ENCODE data around the gene NKX1-1.

Gene NKX1-1

GRCh38 chr4:1371176-1372165 is 34.8 kb downstream of the NKX1-1 start:
- no peak for DNase-seq

GRCh38 chr4:1370321-1371124 is 35.7 kb downstream of the NKX1-1 start:
- peak in 1 of 5 experiments; percentile 3 for DNase-seq

- DNase-seq: no peak
Measured at GRCh38 chr4:1369479-1370079, 36.7 kb downstream of the NKX1-1 start.

GRCh38 chr4:1369091-1369450 is 37.2 kb downstream of the NKX1-1 start:
- peak in 1 of 5 experiments; percentile 5 for DNase-seq

DNA sequence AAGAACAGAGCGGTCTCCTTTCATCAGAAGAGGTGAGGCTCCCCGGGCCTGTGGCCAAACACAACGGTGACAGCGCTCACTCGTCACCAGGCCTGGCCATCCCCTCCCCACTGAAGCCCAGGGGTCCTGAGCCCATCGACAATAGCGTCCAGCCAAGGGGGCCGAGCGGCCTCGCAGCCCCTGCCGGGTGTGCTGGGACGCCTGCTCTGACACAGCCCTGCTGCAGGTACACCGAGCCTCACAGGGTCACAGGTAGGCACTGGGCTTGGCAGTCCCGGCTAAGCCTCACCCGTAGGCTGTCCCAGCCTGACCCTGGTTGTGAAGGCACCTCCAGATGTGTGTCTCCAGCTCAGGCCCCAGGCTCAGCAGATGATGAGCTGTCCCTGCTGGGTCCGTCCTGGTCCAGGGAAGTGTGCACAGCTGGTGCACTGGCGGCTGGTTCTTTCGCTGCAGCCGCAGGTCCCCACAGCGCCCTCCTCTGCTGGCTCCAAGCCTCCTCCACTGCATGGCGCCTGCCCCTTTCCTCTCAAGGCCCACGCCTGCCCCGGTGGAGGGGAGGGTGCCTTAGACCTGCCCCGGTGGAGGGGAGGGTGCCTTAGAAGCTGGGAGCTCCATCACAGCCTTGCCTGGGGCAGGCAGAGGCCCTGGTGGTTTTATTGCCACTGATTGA is 37.7 kb downstream of the NKX1-1 start:
- peak in 1 of 5 experiments; percentile 6 for DNase-seq

GRCh38 chr4:1367936-1368289 is 38.3 kb downstream of the NKX1-1 start:
- peak in 1 of 5 experiments; percentile 5 for DNase-seq

DNA sequence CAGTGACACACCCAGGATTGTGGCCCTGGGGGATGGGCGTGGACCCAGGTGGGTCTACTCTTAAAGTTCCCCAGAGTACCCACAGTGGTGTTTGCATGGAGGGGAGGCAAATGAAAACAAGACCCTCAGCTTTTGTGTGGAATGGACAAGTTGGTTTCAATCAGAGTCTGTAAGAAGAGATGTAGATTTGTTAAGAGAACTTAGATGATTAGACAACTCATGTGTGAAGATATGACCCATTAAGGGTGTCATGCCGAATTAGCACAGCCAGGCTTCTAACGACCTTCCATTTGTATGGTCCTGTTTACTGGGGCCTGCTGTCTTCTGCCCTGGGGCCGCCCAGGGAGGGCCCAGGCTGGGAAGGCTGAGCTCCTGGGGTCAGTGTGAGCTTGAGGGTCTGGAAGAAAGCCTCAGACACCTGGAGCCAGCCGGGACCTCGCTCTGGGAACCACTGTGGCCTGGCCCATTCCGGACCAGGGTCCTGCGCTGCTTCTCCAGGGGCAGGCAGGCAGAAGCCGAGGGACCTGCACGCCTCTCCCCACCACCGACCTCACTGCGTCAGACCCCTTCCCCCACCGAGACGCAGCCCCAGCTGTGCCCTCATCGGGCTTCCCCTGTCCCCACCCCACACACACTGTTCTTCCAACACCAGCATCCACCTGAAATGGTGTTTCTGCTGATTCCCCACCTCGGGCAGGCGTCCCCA is 38.9 kb downstream of the NKX1-1 start:
- DNase-seq: peak in 1 of 5 experiments; percentile 4

- DNase-seq: peak in 1 of 5 experiments; percentile 6
Measured at GRCh38 chr4:1366371-1367229, 39.6 kb downstream of the NKX1-1 start.

DNA sequence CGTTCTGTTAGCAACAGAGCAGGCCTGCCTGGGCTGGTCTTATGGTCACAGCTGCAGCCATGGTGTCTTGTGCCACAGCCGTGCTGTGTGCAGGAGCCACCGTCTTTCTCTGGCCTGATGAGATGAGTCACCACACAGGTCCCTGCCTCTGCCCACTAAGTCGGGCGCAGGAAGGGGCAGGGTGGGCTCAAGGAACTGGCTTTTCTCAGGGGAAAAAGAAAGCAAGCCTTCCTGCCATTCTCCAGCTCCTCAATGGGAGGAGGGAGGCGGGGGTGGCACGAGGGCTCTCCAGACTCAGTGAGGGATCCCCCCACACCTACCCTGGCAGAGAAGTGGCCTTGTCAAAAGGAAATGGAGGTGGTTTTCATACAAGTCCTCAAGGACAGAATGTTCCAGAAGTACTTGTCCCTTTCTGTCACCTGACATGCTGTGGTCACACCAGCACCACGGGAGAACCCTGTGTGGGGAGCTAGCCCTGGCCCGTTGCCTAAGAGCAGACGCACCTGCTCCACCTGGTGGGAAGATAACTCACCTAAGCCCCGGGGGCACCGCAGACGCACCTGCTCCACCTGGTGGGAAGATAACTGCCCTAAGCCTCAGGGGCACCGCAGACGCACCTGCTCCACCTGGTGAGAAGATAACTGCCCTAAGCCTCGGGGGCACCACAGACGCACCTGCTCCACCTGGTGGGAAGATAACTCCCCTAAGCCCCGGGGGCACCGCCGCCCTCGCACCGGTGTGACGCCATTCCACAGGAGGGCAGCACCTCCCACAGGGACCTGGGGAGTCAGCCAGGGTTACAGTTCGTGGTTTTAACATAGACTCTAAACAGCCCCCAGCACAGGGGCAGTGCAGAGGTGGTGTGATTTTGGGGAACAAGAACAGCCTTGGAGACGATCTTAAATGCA is 40.7 kb downstream of the NKX1-1 start:
- DNase-seq: no peak

DNA sequence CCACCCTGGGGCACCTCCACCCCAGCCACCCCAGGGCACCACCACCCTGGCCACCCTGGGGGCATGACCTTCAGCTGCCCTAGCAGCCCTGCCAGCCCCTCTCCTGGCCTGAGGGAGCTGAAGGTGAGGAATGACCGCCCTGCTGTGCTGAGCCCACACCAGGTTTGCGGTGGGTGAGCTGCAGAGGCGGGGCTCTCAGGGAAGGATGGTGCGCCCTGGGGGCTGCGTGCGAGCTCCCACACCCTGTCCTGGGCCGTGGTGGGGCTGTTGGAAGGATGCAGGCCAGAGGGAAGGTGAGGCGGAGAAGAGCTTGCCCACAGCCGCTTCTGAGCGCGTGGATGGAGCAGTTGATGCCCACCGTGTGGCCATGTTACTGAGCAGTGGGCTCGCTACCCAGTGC is 41.5 kb downstream of the NKX1-1 start:
- no peak for DNase-seq

DNA sequence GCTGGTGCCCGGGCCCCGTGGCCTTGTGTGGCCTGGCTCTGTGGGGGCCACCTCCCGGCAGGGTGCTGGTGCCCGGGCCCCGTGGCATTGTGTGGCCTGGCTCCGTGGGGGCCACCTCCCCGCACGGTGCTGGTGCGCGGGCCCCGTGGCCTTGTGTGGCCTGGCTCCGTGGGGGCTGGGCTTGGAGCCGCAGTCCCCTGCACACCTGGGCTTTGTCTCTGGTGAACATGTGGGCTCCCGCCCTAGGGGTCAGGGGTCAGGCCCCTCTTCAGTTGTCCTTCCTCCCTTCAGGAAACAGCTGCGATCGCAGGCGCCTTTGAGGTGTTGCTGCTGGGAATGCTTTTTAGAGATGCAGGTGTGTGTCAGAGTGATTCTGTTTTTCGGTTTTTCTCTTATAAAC is 42.0 kb downstream of the NKX1-1 start:
- DNase-seq: no peak

- DNase-seq: no peak
Measured at GRCh38 chr4:1363513-1363912, 42.7 kb downstream of the NKX1-1 start.

GRCh38 chr4:1362521-1362920 is 43.7 kb downstream of the NKX1-1 start:
- DNase-seq: no peak

- no peak for DNase-seq
Measured at GRCh38 chr4:1362046-1362445, 44.2 kb downstream of the NKX1-1 start.

- no peak for DNase-seq
Measured at GRCh38 chr4:1361431-1361830, 44.8 kb downstream of the NKX1-1 start.

DNA sequence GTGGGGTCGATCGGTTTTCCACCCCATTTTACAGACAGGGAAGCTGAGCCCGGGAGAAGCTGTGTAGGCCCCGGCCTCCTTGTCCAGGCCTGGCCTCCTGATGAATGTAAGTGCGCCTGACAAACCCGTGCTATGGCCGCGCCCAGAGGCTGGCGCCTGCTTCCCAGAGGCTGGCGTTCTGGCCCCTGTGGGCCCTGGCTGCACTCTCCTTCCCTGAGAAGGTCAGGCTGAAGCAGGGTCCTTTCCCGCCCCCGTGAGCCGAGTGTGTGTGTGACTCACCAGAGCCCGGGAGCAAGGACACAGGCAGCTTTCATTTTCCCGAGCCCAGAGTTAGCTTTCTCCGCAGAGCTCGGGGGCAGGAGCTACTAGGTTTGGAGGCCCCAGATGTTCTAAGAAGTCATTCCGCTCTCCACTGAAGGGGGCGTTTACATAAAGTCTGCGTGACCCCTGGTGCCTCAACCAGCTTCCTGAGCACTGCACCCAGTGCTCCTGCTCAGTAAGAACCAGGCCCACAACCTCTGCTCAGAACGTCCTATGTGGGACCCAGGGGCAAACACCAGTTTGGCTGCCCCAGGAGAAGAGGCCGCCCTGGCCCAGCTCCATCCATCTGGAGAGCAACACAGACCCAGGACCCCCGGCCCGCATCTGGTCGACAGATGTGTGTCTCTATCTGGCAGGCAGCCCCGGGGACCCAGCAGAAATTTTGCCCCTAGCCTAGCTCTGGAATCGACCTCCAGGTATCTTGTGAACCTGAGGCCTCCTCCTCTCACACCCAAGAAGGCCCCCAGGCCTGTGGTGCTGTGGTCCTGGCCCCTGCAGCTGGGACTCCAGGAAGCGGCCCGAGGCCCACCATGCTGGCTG is 45.6 kb downstream of the NKX1-1 start:
- no peak for DNase-seq

DNA sequence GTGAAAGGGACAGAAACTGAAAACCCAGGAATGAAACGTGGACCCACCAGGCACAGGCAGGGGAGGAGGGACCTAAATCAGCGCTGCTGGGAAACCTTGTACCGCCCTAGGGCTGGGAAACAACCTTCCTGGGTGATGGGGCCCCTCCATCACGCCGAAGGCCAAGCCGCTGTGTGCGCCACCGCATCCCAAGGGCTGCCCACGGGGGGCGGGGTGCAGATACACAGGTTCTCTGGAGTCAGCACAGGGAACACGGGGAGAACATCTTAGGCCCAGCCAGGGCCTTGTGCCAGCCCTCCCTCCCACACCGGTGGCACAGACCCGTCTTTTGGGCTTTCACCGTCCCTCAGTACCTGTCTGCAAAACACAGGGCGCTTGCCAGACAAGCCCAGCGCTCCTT is 46.3 kb downstream of the NKX1-1 start:
- no peak for DNase-seq

GRCh38 chr4:1359144-1359501 is 47.1 kb downstream of the NKX1-1 start:
- DNase-seq: no peak

All from T-helper 2 cell (primary cell).